ENCODE results near the gene RPL38.

GRCh38 chr17:74180336-74180735, 23.1 kb upstream of the RPL38 start:
- no peak for TF ChIP-seq POLR2AphosphoS5 (IDR thresholded peaks at IDR 0.05)
- TF ChIP-seq POLR2A (IDR thresholded peaks at IDR 0.05): no peak
- TF ChIP-seq CTCF (IDR thresholded peaks at IDR 0.05): no peak
- TF ChIP-seq EP300 (IDR thresholded peaks at IDR 0.05): no peak

Data from suprapubic skin (tissue), 4 donors.